SK-N-SH treated with all-trans-retinoic acid at 6 μM for 48 hours (cell line): Measurements from ENCODE around the gene XIAP.

Source experiments
- ARNTL ChIP-seq: fragments of 450-650 bp; formaldehyde crosslinking; IDR thresholded peaks from 2 replicates; pipeline ENCODE4 v1.5.0; 2020; ENCODE audit warnings: low read depth, mild to moderate bottlenecking, moderate library complexity, borderline replicate concordance
- ESRRG ChIP-seq: fragments of 250-450 bp; sonication (Bioruptor Pico); IDR thresholded peaks from 2 replicates; pipeline ENCODE4 v1.6.1; 2021; ENCODE audit warnings: mild to moderate bottlenecking
- GLIS3 ChIP-seq: fragments of 250-450 bp; sonication (Bioruptor Pico); IDR thresholded peaks from 2 replicates; pipeline ENCODE4 v1.5.0; 2020; ENCODE audit warnings: mild to moderate bottlenecking, moderate library complexity
- ISL1 ChIP-seq: fragments of 250-450 bp; sonication (Bioruptor Pico); IDR thresholded peaks from 2 replicates; pipeline ENCODE4 v2.1.2; 2022; ENCODE audit warnings: mild to moderate bottlenecking, moderate library complexity
- PATZ1 ChIP-seq: fragments of 250-450 bp; sonication (Bioruptor Pico); IDR thresholded peaks from 2 replicates; pipeline ENCODE4 v1.8.0; 2020; ENCODE audit warnings: mild to moderate bottlenecking, moderate library complexity, borderline replicate concordance
- PPARA ChIP-seq: fragments of 250-450 bp; sonication (Bioruptor Pico); IDR thresholded peaks from 2 replicates; pipeline ENCODE4 v1.5.0; 2020; ENCODE audit warnings: mild to moderate bottlenecking, borderline replicate concordance
- SNAI2 ChIP-seq: fragments of 250-450 bp; sonication (Bioruptor Pico); IDR thresholded peaks from 2 replicates; pipeline ENCODE4 v1.5.0; 2020; ENCODE audit warnings: mild to moderate bottlenecking, moderate library complexity
- TCF4 ChIP-seq: fragments of 250-450 bp; sonication (Bioruptor Pico); IDR thresholded peaks from 2 replicates; pipeline ENCODE4 v1.8.0; 2021; ENCODE audit warnings: mild to moderate bottlenecking, moderate library complexity, borderline replicate concordance
- TOX ChIP-seq: fragments of 250-450 bp; sonication (Bioruptor Pico); IDR thresholded peaks from 2 replicates; pipeline ENCODE4 v1.8.0; 2021; ENCODE audit warnings: mild to moderate bottlenecking, moderate library complexity, borderline replicate concordance
- ZC3H10 ChIP-seq: fragments of 250-450 bp; sonication (Bioruptor Pico); IDR thresholded peaks from 2 replicates; pipeline ENCODE4 v1.5.1; 2021; ENCODE audit warnings: mild to moderate bottlenecking, moderate library complexity
- ZFP30 ChIP-seq: fragments of 450-650 bp; formaldehyde crosslinking; IDR thresholded peaks from 2 replicates; pipeline ENCODE4 v1.5.0; 2022; ENCODE audit warnings: mild to moderate bottlenecking, moderate library complexity
- ZNF565 ChIP-seq: fragments of 450-650 bp; formaldehyde crosslinking; conservative IDR thresholded peaks from 2 replicates; pipeline ENCODE4 v1.5.0; 2020; ENCODE audit warnings: low read depth, mild to moderate bottlenecking, moderate library complexity
- ZNF70 ChIP-seq: fragments of 450-650 bp; formaldehyde crosslinking; IDR thresholded peaks from 2 replicates; pipeline ENCODE4 v1.5.0; 2020; ENCODE audit warnings: mild to moderate bottlenecking, moderate library complexity
- TF ChIP-seq, protein P1 (sequence below): fragments of 250-450 bp; sonication (Bioruptor Pico); IDR thresholded peaks from 2 replicates; pipeline ENCODE4 v1.5.1; 2020; ENCODE audit warnings: low read depth, mild to moderate bottlenecking, moderate library complexity

DNA sequence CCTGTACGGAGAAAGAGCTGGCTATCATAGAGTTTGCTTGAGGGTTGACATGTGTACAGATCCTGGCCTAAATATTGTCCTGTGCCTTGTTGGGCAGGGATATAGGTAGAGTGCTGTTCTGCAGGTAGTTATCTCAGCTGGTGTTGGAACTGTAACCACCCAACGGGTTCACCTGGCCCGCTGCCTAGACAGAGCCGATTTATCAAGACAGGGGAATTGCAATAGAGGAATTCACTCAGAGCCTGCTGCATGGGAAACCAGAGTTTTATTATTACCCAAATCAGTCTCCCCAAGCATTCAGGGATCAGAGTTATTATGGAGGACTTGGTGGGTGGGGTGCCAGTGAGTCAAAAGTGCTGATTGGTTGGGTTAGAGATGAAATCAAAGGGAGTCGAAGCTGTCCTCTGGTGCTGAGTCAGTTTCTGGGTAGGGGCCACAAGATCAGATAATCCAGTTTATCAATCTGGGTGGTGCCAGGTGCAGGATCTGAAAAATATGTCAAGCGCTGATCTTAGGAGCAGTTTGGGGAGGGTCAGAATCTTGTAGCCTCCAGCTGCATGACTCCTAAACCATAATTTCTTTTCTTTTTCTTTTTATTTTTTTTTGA, 42.5 kb upstream of the XIAP start:
- TF ChIP-seq ESRRG (no peak), TCF4 (CRISPR knock-in tag) (no peak), ARNTL (CRISPR knock-in tag) (no peak), PPARA (CRISPR knock-in tag) (no peak), ZFP30 (no peak), ZC3H10 (CRISPR knock-in tag) (no peak), PATZ1 (CRISPR knock-in tag) (no peak), GLIS3 (no peak), ISL1 (CRISPR knock-in tag) (no peak), ZNF70 (no peak), TOX (CRISPR knock-in tag) (no peak), SNAI2 (no peak), ZNF565 (CRISPR knock-in tag) (no peak)
- TF ChIP-seq, protein P1, sequence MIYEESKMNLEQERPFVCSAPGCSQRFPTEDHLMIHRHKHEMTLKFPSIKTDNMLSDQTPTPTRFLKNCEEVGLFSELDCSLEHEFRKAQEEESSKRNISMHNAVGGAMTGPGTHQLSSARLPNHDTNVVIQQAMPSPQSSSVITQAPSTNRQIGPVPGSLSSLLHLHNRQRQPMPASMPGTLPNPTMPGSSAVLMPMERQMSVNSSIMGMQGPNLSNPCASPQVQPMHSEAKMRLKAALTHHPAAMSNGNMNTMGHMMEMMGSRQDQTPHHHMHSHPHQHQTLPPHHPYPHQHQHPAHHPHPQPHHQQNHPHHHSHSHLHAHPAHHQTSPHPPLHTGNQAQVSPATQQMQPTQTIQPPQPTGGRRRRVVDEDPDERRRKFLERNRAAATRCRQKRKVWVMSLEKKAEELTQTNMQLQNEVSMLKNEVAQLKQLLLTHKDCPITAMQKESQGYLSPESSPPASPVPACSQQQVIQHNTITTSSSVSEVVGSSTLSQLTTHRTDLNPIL (CRISPR knock-in tag): no peak
